Mesendoderm (in vitro differentiated cells): ENCODE results near the gene CPNE9.

ENCODE experiments used
- DNase-seq: peaks from one replicate; pipeline ENCODE4 v3.0.0; 2013
- H2AK5ac ChIP-seq: 2 replicates; pipeline ENCODE4 v1.6.1; 2013; ENCODE audit warnings: low read length, inconsistent platforms
- H2BK120ac ChIP-seq: 2 replicates; pipeline ENCODE4 v1.6.1; 2013; ENCODE audit warnings: low read depth, mild to moderate bottlenecking, low read length, moderate library complexity, mixed read lengths
- H2BK15ac ChIP-seq: replicated peaks from 2 replicates; pipeline ENCODE4 v1.6.1; 2013; ENCODE audit warnings: low read depth, mild to moderate bottlenecking, moderate library complexity
- H2BK5ac ChIP-seq: 2 replicates; pipeline ENCODE4 v1.6.1; 2013; ENCODE audit warnings: low read length, inconsistent platforms
- H3K18ac ChIP-seq: 2 replicates; pipeline ENCODE4 v1.6.1; 2013; ENCODE audit warnings: mild to moderate bottlenecking, low read length, mixed read lengths
- H3K23ac ChIP-seq: one replicate; pipeline ENCODE4 v1.6.1; 2013; ENCODE audit warnings: low read length
- H3K27ac ChIP-seq: 2 replicates; pipeline ENCODE4 v1.5.1; 2013; ENCODE audit warnings: low read depth, mild to moderate bottlenecking, inconsistent platforms, low read length, moderate library complexity
- H3K27me3 ChIP-seq: 2 replicates; pipeline ENCODE4 v1.6.1; 2013; ENCODE audit warnings: low read length, control low read depth, mild to moderate bottlenecking, inconsistent platforms; ENCODE audit not compliant: insufficient read depth, poor library complexity
- H3K36me3 ChIP-seq: 2 replicates; pipeline ENCODE4 v1.6.1; 2013; ENCODE audit warnings: low read length, inconsistent platforms; ENCODE audit not compliant: control insufficient read depth, insufficient read depth
- H3K4ac ChIP-seq: one replicate; pipeline ENCODE4 v1.6.1; 2013; ENCODE audit warnings: low read depth, mild to moderate bottlenecking, low read length, moderate library complexity
- H3K4me1 ChIP-seq: 2 replicates; pipeline ENCODE4 v1.6.1; 2013; ENCODE audit warnings: low read depth, low read length, inconsistent platforms; ENCODE audit not compliant: control insufficient read depth
- H3K4me2 ChIP-seq: 2 replicates; pipeline ENCODE4 v1.6.1; 2013; ENCODE audit warnings: low read length
- H3K4me3 ChIP-seq: 2 replicates; pipeline ENCODE4 v1.5.1; 2013; ENCODE audit warnings: mild to moderate bottlenecking, low read length
- H3K56ac ChIP-seq: one replicate; pipeline ENCODE4 v1.6.1; 2013; ENCODE audit warnings: low read length
- H3K79me1 ChIP-seq: 2 replicates; pipeline ENCODE4 v1.6.1; 2013; ENCODE audit warnings: low read length, inconsistent platforms
- H3K79me2 ChIP-seq: 2 replicates; pipeline ENCODE4 v1.6.1; 2013; ENCODE audit warnings: mild to moderate bottlenecking, low read length; ENCODE audit not compliant: control insufficient read depth, insufficient read depth
- H3K9ac ChIP-seq: 2 replicates; pipeline ENCODE4 v1.6.1; 2013; ENCODE audit warnings: low read length, inconsistent platforms
- H4K5ac ChIP-seq: one replicate; pipeline ENCODE4 v1.6.1; 2013; ENCODE audit warnings: low read length
- H4K8ac ChIP-seq: one replicate; pipeline ENCODE4 v1.6.1; 2013; ENCODE audit warnings: low read depth, mild to moderate bottlenecking, control low read depth, low read length, moderate library complexity
- WGBS: extraction: QIAGEN DNeasy Blood & Tissue Kit; methylation state at CpG from one replicate; pipeline ENCODE4 v1.1.7; 2013; ENCODE audit warnings: low lambda C conversion rate, missing lambda C conversion rate; ENCODE audit not compliant: insufficient coverage; ENCODE audit errors: extremely low coverage; 5-methylcytosine and 5-hydroxymethylcytosine counted together

Gene CPNE9

DNA sequence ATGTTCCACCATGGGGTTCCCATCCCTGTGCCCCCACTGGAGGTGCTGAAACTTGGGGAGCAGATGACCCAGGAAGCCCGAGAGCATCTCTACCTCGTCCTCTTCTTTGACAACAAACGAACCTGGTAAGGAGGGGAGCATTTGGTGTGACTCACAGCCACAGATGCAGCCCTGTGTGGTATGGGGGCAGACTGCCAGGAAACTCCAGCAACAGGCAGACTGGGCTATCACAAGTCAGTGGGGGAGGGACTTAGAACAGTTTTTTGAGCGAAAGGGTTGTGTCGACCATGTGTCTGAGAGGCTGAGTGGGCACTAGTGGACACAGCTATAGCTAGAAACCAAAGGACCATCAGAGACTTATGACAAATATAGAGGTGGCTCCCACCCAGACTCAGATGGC lies 42.7 kb downstream of the CPNE9 start:
- no peak overlapping the region for H3K4me2 ChIP-seq
- no peak overlapping the region for H4K5ac ChIP-seq
- no CpG with 5 or more reads among the region's 5 CpGs for WGBS
- DNase-seq: no peak
- H3K79me2 ChIP-seq: peaks cover 2% of the 10 kb centered on the region
- H3K79me1 ChIP-seq: peaks cover 5% of the 10 kb centered on the region
- H3K27ac ChIP-seq: no peak overlapping the region
- no peak overlapping the region for H2BK120ac ChIP-seq
- H3K4ac ChIP-seq: no peak overlapping the region
- peaks cover 31% of the 10 kb centered on the region for H3K36me3 ChIP-seq
- H3K23ac ChIP-seq: no peak overlapping the region
- H2BK5ac ChIP-seq: no peak overlapping the region
- H3K4me1 ChIP-seq: peaks cover 4% of the 10 kb centered on the region
- no peak overlapping the region for H3K4me3 ChIP-seq
- no peak overlapping the region for H2BK15ac ChIP-seq
- H3K56ac ChIP-seq: no peak overlapping the region
- no peaks in the 10 kb centered on the region for H3K27me3 ChIP-seq
- H2AK5ac ChIP-seq: no peak overlapping the region
- no peak overlapping the region for H4K8ac ChIP-seq
- H3K9ac ChIP-seq: no peak overlapping the region
- H3K18ac ChIP-seq: no peak overlapping the region

DNA sequence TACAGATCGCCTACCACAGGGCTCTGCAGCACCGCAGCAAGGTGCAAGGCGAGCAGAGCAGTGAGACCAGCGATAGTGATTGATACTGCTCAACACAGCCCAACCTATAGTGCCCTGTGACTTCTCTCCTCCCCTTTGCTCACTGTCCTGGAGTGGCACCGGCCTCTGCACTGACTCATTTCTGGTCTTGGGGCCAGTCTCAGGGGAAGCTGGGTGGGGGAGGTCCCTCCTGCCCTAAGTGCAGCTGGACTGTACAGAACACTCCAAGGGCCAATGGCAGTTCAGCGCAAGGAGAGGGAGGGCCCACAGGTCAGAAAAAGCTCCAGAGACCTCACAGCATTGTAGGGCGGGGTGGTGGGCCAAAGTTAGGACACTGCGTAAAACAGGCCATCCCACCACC lies 43.6 kb downstream of the CPNE9 start:
- no peak for DNase-seq
- Histone ChIP-seq H3K4ac (no peak overlapping the region), H3K36me3 (peaks cover 26% of the 10 kb centered on the region), H3K79me2 (peaks cover 2% of the 10 kb centered on the region), H3K27ac (no peak overlapping the region), H3K4me3 (no peak overlapping the region), H2BK5ac (no peak overlapping the region), H4K8ac (no peak overlapping the region), H2BK15ac (no peak overlapping the region), H3K9ac (no peak overlapping the region), H3K79me1 (peaks cover 6% of the 10 kb centered on the region), H3K4me1 (peaks cover 4% of the 10 kb centered on the region), H2BK120ac (no peak overlapping the region), H3K4me2 (no peak overlapping the region), H3K23ac (no peak overlapping the region), H3K18ac (no peak overlapping the region), H2AK5ac (no peak overlapping the region), H3K27me3 (no peaks in the 10 kb centered on the region), H3K56ac (no peak overlapping the region), H4K5ac (no peak overlapping the region)
- WGBS: no CpG with 5 or more reads among the region's 8 CpGs

DNA sequence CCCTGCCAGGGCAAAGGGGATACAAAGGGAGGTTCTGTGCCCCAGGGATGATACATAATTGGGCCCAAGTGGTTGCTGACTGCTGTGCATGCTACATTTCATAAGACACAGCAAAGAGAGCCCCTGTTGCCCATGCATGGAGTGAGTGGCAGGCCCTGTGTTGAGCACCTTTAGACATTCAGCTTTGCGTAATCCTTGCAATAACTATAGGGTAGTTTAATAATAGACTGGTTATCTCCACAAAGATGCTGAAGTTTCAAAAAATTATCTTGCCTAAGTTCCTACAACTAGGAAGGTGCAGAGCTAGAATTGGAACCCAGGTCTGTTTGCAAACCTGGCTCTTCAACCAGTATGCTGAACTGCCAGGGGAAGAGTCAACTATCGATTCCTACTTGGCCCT lies 44.4 kb downstream of the CPNE9 start:
- Histone ChIP-seq H4K8ac (no peak overlapping the region), H4K5ac (no peak overlapping the region), H3K56ac (no peak overlapping the region), H3K27ac (no peak overlapping the region), H3K18ac (no peak overlapping the region), H3K4ac (no peak overlapping the region), H3K4me2 (no peak overlapping the region), H3K23ac (no peak overlapping the region), H3K36me3 (peaks cover 21% of the 10 kb centered on the region), H3K4me3 (no peak overlapping the region), H2AK5ac (no peak overlapping the region), H2BK120ac (no peak overlapping the region), H3K9ac (no peak overlapping the region), H2BK5ac (no peak overlapping the region), H3K27me3 (no peaks in the 10 kb centered on the region), H3K79me2 (peaks cover 2% of the 10 kb centered on the region), H2BK15ac (no peak overlapping the region), H3K79me1 (peaks cover 6% of the 10 kb centered on the region), H3K4me1 (peaks cover 4% of the 10 kb centered on the region)
- DNase-seq: no peak
- no CpG with 5 or more reads among the region's 2 CpGs for WGBS

DNA sequence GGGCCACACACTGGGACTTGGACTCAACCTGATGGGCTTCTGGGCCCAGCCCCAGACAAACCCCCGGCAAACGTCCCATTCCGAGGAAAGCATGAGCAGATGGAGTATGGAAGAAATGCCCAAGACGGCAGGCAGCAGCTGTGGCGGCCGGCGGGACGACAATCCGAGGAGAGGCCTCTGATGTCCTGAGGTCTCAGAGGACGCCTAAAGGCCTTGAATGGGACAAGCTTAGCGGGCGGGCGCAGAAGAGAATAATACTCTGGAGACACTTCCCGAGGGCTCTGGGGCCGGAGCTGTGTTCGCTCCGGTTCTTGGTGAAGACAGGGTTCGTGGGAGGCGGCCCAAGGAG lies 45.6 kb downstream of the CPNE9 start:
- peaks cover 6% of the 10 kb centered on the region for H3K79me1 ChIP-seq
- H2AK5ac ChIP-seq: no peak overlapping the region
- DNase-seq: no peak
- H3K4me1 ChIP-seq: peaks cover 4% of the 10 kb centered on the region
- WGBS: no CpG with 5 or more reads among the region's 19 CpGs
- peak overlapping the region; percentile 74 for H3K23ac ChIP-seq
- H2BK5ac ChIP-seq: peak overlapping the region; percentile 58
- H3K79me2 ChIP-seq: peaks cover 2% of the 10 kb centered on the region
- peak overlapping the region; percentile 92 for H3K9ac ChIP-seq
- peak overlapping the region; percentile 87 for H3K4me2 ChIP-seq
- peak overlapping the region; percentile 66 for H3K4me3 ChIP-seq
- H3K27me3 ChIP-seq: no peaks in the 10 kb centered on the region
- H3K4ac ChIP-seq: peak overlapping the region; percentile 73
- no peak overlapping the region for H2BK120ac ChIP-seq
- H3K56ac ChIP-seq: peak overlapping the region; percentile 92
- H3K27ac ChIP-seq: peak overlapping the region; percentile 89
- H2BK15ac ChIP-seq: no peak overlapping the region
- H4K5ac ChIP-seq: no peak overlapping the region
- H4K8ac ChIP-seq: no peak overlapping the region
- H3K36me3 ChIP-seq: peaks cover 15% of the 10 kb centered on the region
- H3K18ac ChIP-seq: no peak overlapping the region

DNA sequence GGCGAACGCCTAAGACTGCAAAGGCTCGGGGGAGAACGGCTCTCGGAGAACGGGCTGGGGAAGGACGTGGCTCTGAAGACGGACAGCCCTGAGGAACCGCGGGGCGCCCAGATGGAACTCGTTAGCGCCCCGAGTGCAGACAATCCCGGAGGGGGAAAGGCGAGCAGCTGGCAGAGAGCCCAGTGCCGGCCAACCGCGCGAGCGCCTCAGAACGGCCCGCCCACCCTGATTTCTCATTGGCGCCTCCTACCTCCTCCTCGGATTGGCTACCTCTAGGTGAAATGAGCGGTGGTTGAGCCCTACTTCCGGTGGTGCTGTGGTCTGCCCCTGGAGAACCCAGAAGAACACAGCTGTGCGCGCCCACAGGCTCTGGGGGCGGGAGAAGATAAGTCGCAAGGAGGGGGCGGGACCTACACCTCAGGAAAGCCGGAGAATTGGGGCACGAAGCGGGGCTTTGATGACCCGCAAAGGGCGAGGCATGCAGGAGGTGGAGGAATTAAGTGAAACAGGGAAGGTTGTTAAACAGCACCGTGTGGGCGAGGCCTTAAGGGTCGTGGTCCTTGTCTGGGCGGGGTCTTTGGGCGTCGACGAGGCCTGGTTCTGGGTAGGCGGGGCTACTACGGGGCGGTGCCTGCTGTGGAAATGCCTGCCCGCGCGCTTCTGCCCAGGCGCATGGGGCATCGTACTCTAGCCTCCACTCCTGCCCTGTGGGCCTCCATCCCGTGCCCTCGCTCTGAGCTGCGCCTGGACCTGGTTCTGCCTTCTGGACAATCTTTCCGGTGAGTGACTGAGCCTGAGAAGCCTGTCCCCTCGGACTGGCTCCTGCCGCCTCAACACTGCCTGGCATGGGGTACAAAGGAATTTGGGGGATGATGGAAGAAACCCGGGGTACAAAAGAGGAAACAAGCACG lies 46.3 kb downstream of the CPNE9 start, which contains the start of gene OGG1:
OGG1 (plus strand) TSS at position 308 of the 911 bp plus-strand sequence; CDS start at position 643, 335 bp downstream.
- peaks cover 2% of the 10 kb centered on the region for H3K79me2 ChIP-seq
- H4K5ac ChIP-seq: no peak within 1 kb of the TSS
- H2AK5ac ChIP-seq: no peak within 1 kb of the TSS
- peak within 1 kb of the TSS; percentile 81 for H3K4me3 ChIP-seq
- no peaks in the 10 kb centered on the region for H3K27me3 ChIP-seq
- peak within 1 kb of the TSS; percentile 67 for H4K8ac ChIP-seq
- peaks cover 4% of the 10 kb centered on the region for H3K4me1 ChIP-seq
- peak within 1 kb of the TSS; percentile 95 for H2BK5ac ChIP-seq
- H3K4me2 ChIP-seq: peak within 1 kb of the TSS; percentile 90
- H3K79me1 ChIP-seq: peaks cover 6% of the 10 kb centered on the region
- peak within 1 kb of the TSS; percentile 92 for H3K9ac ChIP-seq
- H3K36me3 ChIP-seq: peaks cover 14% of the 10 kb centered on the region
- H3K4ac ChIP-seq: peak within 1 kb of the TSS; percentile 73
- no peak within 1 kb of the TSS for H2BK120ac ChIP-seq
- no peak within 1 kb of the TSS for H3K18ac ChIP-seq
- no CpG with 5 or more reads among the region's 60 CpGs for WGBS
- peak within 1 kb of the TSS; percentile 90 for H3K27ac ChIP-seq
- H3K56ac ChIP-seq: peak within 1 kb of the TSS; percentile 97
- DNase-seq: peak; percentile 99
- H2BK15ac ChIP-seq: no peak within 1 kb of the TSS
- peak within 1 kb of the TSS; percentile 74 for H3K23ac ChIP-seq
